Thyroid gland (tissue), 4 donors: ENCODE data around the gene DMWD. TPM values are rescaled to one million over a fixed set of nuclear protein-coding genes. Genes with fewer than 3 reads are reported as not detected.

Source experiments
- DNase-seq, 2 donors: peaks; one replicate each; pipeline ENCODE4 v3.0.0-alpha.2; 2019
- H3K27ac ChIP-seq, 3 donors: fragments of 200-600 bp; sonication (generic); 1 replicate in 2 of 3; 2 replicates in 1 of 3; pipeline ENCODE4 v1.5.1; 2016 to 2019; ENCODE audit warnings: mild to moderate bottlenecking in 1 of 3, moderate library complexity in 1 of 3
- H3K27me3 ChIP-seq: fragments of 200-600 bp; sonication (generic); one replicate; pipeline ENCODE4 v1.5.1; 2019
- H3K36me3 ChIP-seq, 2 donors: fragments of 200-600 bp; sonication (generic); one replicate each; pipeline ENCODE4 v1.5.1; 2016 to 2019
- H3K4me1 ChIP-seq, 2 donors: fragments of 200-600 bp; sonication (generic); one replicate each; pipeline ENCODE4 v1.5.1; 2017 to 2019
- H3K4me3 ChIP-seq, 3 donors: fragments of 200-600 bp; sonication (generic); replicated peaks in 1 of 3; 1 replicate in 2 of 3; 2 replicates in 1 of 3; pipeline ENCODE4 v1.5.1; 2016; ENCODE audit warnings: mild to moderate bottlenecking in 1 of 3
- H3K9me3 ChIP-seq: fragments of 200-600 bp; sonication (generic); one replicate; pipeline ENCODE4 v1.5.1; 2017
- POLR2A ChIP-seq, 2 donors: fragments of 450-650 bp; IDR thresholded peaks; one replicate each; pipeline ENCODE4 v1.6.1; 2017; ENCODE audit warnings: antibody characterized with exemption in 2 of 2, mild to moderate bottlenecking in 2 of 2, moderate library complexity in 1 of 2
- WGBS, 2 donors: methylation state at CpG; one replicate each; pipeline ENCODE4 v1.1.5; 2017; 5-methylcytosine and 5-hydroxymethylcytosine counted together
- intact Hi-C: fragments of 100-400 bp; cut with DNase I; formaldehyde crosslinking; loops from one replicate; pipeline ENCODE4 v1.15.1; 2023
- total RNA-seq, 4 donors: library from RNA; depleted of rRNA; stranded (reverse); fragments of >200 nt; gene quantifications; one replicate each; pipeline ENCODE4 v1.2.3, GENCODE V29; 2016
- TF ChIP-seq, protein P1 (sequence below), 6 experiments: fragments of 200-600 bp in 3 of 6; fragments of 450-650 bp in 3 of 6; sonication (generic) in 3 of 6; IDR thresholded peaks; one replicate each; pipeline ENCODE4 v1.5.1; 2016 to 2019; ENCODE audit warnings: antibody characterized with exemption in 6 of 6, mild to moderate bottlenecking in 2 of 6, inconsistent platforms in 1 of 6, moderate library complexity in 1 of 6

Gene DMWD
- total RNA-seq, 4 donors from 2014 or later: 38.2 to 69.7 (median 48.3) TPM

DNA sequence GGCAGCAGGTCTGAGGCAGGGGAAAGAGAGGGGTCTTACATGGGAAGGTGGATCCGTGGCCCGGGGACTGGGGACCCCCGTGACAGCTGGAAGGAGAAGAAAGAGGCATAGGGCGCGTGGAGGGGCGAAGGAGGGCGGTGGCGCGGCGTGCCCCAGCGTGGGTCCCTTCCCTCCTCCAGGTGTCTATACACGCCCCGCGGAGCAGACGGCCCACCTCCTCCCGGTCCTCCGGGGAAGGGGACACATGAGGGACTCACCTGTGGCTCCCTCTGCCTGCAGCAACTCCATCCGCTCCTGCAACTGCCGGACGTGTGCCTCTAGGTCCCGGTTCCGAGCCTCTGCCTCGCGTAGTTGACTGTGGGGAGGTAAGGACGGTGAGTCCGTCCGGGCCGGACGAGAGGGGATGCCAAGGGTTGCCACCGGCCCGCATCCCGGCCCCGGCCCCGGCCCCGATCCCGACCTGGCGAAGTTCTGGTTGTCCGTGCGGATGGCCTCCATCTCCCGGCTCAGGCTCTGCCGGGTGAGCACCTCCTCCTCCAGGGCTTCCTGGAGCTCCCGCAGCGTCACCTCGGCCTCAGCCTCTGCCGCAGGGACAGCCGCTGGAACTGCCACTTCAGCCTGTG lies 21.2 kb downstream of the DMWD start:
- 79 to 81% methylated on average over 21 to 31 of the region's 46 CpGs for WGBS, 2 donors
- Histone ChIP-seq H3K36me3 (peaks cover 2 to 7% of the 10 kb centered on the region in 2 donors), H3K4me3 (no peak overlapping the region), H3K27me3 (no peaks in the 10 kb centered on the region), H3K4me1 (peaks cover 8 to 14% of the 10 kb centered on the region in 2 donors), H3K27ac (peak overlapping the region in 2 of 3 donors; percentile 64 to 91), H3K9me3 (no peaks in the 10 kb centered on the region)
- intact Hi-C loops: no loop called here
- TF ChIP-seq POLR2A (IDR thresholded peaks at IDR 0.05): no peak
- TF ChIP-seq, protein P1, sequence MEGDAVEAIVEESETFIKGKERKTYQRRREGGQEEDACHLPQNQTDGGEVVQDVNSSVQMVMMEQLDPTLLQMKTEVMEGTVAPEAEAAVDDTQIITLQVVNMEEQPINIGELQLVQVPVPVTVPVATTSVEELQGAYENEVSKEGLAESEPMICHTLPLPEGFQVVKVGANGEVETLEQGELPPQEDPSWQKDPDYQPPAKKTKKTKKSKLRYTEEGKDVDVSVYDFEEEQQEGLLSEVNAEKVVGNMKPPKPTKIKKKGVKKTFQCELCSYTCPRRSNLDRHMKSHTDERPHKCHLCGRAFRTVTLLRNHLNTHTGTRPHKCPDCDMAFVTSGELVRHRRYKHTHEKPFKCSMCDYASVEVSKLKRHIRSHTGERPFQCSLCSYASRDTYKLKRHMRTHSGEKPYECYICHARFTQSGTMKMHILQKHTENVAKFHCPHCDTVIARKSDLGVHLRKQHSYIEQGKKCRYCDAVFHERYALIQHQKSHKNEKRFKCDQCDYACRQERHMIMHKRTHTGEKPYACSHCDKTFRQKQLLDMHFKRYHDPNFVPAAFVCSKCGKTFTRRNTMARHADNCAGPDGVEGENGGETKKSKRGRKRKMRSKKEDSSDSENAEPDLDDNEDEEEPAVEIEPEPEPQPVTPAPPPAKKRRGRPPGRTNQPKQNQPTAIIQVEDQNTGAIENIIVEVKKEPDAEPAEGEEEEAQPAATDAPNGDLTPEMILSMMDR (IDR thresholded peaks at IDR 0.05): no peak
- peak in 1 of 2 donors; percentile 27 for DNase-seq

- Histone ChIP-seq H3K4me3 (peak overlapping the region in 2 of 3 donors; percentile 12 to 50), H3K4me1 (peaks cover 16 to 24% of the 10 kb centered on the region in 2 donors), H3K9me3 (no peaks in the 10 kb centered on the region), H3K27ac (peak overlapping the region; percentile 74 to 91 (median 85)), H3K36me3 (peaks cover 0 to 8% of the 10 kb centered on the region in 2 donors), H3K27me3 (no peaks in the 10 kb centered on the region)
- intact Hi-C loops: no loop called here
- TF ChIP-seq, protein P1 (IDR thresholded peaks at IDR 0.05): peak; percentile 71 to 94 (median 90)
- peak; percentile 37 to 80 for TF ChIP-seq POLR2A (IDR thresholded peaks at IDR 0.05)
- WGBS, 2 donors: 3 to 18% methylated on average over 5 to 12 of the region's 79 CpGs
- peak; percentile 99 for DNase-seq
These were observed 22.2 kb downstream of the DMWD start for GRCh38 chr19:45770192-45771101.

- peak; percentile 62 to 66 for DNase-seq
- Histone ChIP-seq H3K36me3 (peaks cover 0 to 9% of the 10 kb centered on the region in 2 donors), H3K4me1 (peaks cover 20 to 30% of the 10 kb centered on the region in 2 donors), H3K27ac (peak overlapping the region; percentile 74 to 91 (median 85)), H3K4me3 (peak overlapping the region; percentile 30 to 50 (median 48)), H3K27me3 (no peaks in the 10 kb centered on the region), H3K9me3 (no peaks in the 10 kb centered on the region)
- TF ChIP-seq, protein P1 (IDR thresholded peaks at IDR 0.05): no peak
- no peak for TF ChIP-seq POLR2A (IDR thresholded peaks at IDR 0.05)
- 1 to 2% methylated on average over 25 to 28 of the region's 28 CpGs for WGBS, 2 donors
- intact Hi-C loops: loop anchor here (10.0 kb wide), 1 partner anchor 55 kb away; no protein-coding TSS in a partner anchor
These were observed 22.8 kb downstream of the DMWD start for GRCh38 chr19:45769821-45770191.

DNA sequence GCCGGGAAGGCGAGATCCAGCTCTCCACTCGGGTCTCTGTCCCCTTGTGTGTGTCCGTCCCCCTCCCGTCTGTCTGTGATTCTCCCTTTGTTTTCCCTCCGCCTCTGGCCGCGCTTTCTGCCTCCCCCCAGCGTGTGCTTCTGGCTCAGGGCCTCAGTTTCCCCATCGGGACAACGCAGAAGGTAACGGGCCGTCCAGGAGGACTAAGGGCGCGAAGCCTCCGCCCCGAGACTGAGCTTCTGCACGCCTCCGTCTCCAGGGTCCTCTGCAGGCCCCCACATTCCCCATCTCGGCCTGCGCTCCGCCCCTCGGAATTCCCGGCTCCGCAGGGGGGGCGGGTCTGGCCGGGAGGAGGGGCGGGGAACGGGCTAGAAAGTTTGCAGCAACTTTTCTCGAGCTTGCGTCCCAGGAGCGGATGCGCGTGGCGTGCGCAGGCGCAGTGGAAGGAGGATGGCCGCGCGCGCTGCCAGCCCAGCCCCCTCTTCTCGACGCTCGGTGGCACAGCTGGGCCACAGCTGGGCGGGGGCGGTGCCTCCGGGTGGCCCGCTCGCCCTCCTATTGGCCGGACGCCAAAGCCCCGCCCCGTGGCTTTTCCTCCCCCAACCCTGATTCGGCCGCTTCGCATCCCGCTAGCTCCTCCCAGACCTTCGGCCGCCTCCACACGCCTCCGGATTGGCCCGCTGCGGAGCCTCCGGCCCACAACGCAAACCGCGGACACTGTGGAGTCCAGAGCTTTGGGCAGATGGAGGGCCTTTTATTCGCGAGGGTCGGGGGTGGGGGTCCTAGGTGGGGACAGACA lies 23.5 kb downstream of the DMWD start, which contains the start of gene SIX5:
Gene SIX5 (minus strand): TSS at position 269 of the 799 bp plus-strand sequence. CDS start 408 bp downstream, outside the sequence.
- H3K9me3 ChIP-seq: no peaks in the 10 kb centered on the region
- 0% methylated on average over 32 to 35 of the region's 70 CpGs for WGBS, 2 donors
- peak within 1 kb of the TSS; percentile 30 to 93 (median 59) for H3K4me3 ChIP-seq
- peak; percentile 98 for DNase-seq
- intact Hi-C loops: loop anchor here (10.0 kb wide), 1 partner anchor 54 kb away; no protein-coding TSS in a partner anchor
- peak within 1 kb of the TSS; percentile 91 to 96 (median 95) for H3K27ac ChIP-seq
- H3K27me3 ChIP-seq: no peaks in the 10 kb centered on the region
- H3K4me1 ChIP-seq: peaks cover 26 to 36% of the 10 kb centered on the region in 2 donors
- peaks cover 0 to 6% of the 10 kb centered on the region in 2 donors for H3K36me3 ChIP-seq
- TF ChIP-seq POLR2A (IDR thresholded peaks at IDR 0.05): peak; percentile 92 to 94
- TF ChIP-seq, protein P1 (IDR thresholded peaks at IDR 0.05): no peak
